Measurements from ENCODE around the gene ZNF107. TPM values are rescaled to one million over a fixed set of nuclear protein-coding genes. Genes with fewer than 3 reads are reported as not detected.

Gene ZNF107
- total and polyA plus RNA-seq, 2 of the 8 experiments (the other 6 are each of a cell fraction or from before 2014, with no cell fraction given) = 3.4 to 31.0 TPM

DNA sequence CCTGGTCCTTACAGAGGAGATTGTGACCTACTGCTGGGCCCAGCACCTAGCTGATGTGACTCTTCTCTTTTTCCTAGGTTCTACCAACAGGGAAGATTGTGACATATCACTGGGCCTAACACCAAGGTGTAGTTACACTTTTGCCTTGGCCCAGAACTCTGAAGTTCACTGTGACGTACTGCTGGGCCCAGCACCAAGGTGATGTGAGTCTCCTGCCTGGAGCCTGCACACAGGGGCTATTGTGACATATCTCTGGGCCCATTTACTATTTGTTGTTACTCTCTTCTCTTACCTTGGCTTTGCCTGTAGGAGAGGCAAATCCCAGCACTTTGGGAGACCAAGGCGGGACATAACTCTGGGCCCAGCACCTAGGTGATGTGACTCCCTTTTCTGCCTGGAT, 23.1 kb upstream of the ZNF107 start:
- no peak overlapping the region for H3K27ac ChIP-seq (ENCODE audit: low read depth, low read length)
- H2BK15ac ChIP-seq (ENCODE audit: low read length) = no peak overlapping the region
- H2BK20ac ChIP-seq (ENCODE audit: low read length) = no peak overlapping the region
- no peaks in the 10 kb centered on the region for H3K23me2 ChIP-seq (ENCODE audit: low read depth, low read length)
- H4K8ac ChIP-seq (ENCODE audit: extremely low read depth, insufficient read depth, low read length) = no peak overlapping the region
- H4K91ac ChIP-seq (replicated peaks; ENCODE audit: insufficient read length, low read length) = no peak overlapping the region
- H3K56ac ChIP-seq (replicated peaks; ENCODE audit: insufficient read length, low read depth, low read length) = no peak overlapping the region
- no peak overlapping the region for H3K14ac ChIP-seq (ENCODE audit: insufficient read length)
- no peaks in the 10 kb centered on the region; a peak in 2 of 8 replicates for H3K36me3 ChIP-seq (ENCODE audit: control insufficient read depth in 2 of 4, insufficient read depth in 4 of 4, low read length in 3 of 4)
- H4K5ac ChIP-seq (ENCODE audit: insufficient read length, low read depth, low read length) = no peak overlapping the region
- H3K9ac ChIP-seq (replicated peaks in 1 of 4; ENCODE audit: extremely low read depth in 1 of 4, low read depth in 3 of 4, low read length in 3 of 4) = no peak overlapping the region
- no peak overlapping the region for H3K23ac ChIP-seq (ENCODE audit: insufficient read length)
- 75% methylated on average over 2 of the region's 2 CpGs; no CpG with 5 or more reads in 1 of the 2 experiments for WGBS, 2 experiments (ENCODE audit: extremely low coverage in 1 of 2, insufficient coverage in 1 of 2, insufficient read length in 1 of 2, insufficient replicate concordance in 2 of 2, low coverage in 1 of 2, low lambda C conversion rate in 2 of 2, missing lambda C conversion rate in 1 of 2)
- POLR2A ChIA-PET (ENCODE audit: partially characterized antibody) = no interaction called here
- H2BK5ac ChIP-seq (ENCODE audit: low read depth, low read length) = no peak overlapping the region
- no peak overlapping the region for H3K4me3 ChIP-seq (ENCODE audit: extremely low read depth in 1 of 4, insufficient read depth in 2 of 4, low read depth in 3 of 4, low read length in 4 of 4)
- no peak overlapping the region for H2BK120ac ChIP-seq (replicated peaks; ENCODE audit: low read depth, low read length)
- H3K4me1 ChIP-seq (replicated peaks in 1 of 4; ENCODE audit: control insufficient read depth in 3 of 4, insufficient read depth in 4 of 4, low read length in 3 of 4) = no peaks in the 10 kb centered on the region
- H3K79me1 ChIP-seq (ENCODE audit: low read depth, low read length) = no peaks in the 10 kb centered on the region
- no peak overlapping the region for H3K4me2 ChIP-seq (ENCODE audit: insufficient read depth in 1 of 2, low read depth in 2 of 2, low read length in 2 of 2)
- no peaks in the 10 kb centered on the region for H4K20me1 ChIP-seq (replicated peaks in 1 of 2; ENCODE audit: control insufficient read depth in 1 of 2, insufficient read depth in 2 of 2, low read length in 2 of 2)
- DNase-seq (ENCODE audit: low read depth in 1 of 2, low spot score in 2 of 2) = no peak
- H2AFZ ChIP-seq (ENCODE audit: low read length) = no peak overlapping the region
- no peak overlapping the region for H3K18ac ChIP-seq (ENCODE audit: extremely low read depth, low read length)
- H3K79me2 ChIP-seq (ENCODE audit: control insufficient read depth in 1 of 2, insufficient read depth in 2 of 2, low read length in 2 of 2) = no peaks in the 10 kb centered on the region
- peaks cover 55 to 67% of the 10 kb centered on the region in 2 experiments for H3K9me3 ChIP-seq (ENCODE audit: insufficient read depth in 2 of 2, low read depth in 1 of 2, low read length in 1 of 2)
- TF ChIP-seq SIRT6 (IDR thresholded peaks at IDR 0.05; ENCODE audit: low read length) (no peak), KDM1A (IDR thresholded peaks at IDR 0.05; ENCODE audit: borderline replicate concordance, low read length) (no peak), SRF (IDR thresholded peaks at IDR 0.05; ENCODE audit: low read depth, low read length) (no peak), SUZ12 (IDR thresholded peaks at IDR 0.05; ENCODE audit: low read length) (no peak), RAD21 (IDR thresholded peaks at IDR 0.05 in 1 of 2, conservative IDR thresholded peaks at IDR 0.05 in 1 of 2; ENCODE audit: low read depth in 2 of 2, low read length in 2 of 2) (no peak), SP2 (IDR thresholded peaks at IDR 0.05; ENCODE audit: low read length) (no peak), BRCA1 (IDR thresholded peaks at IDR 0.05; ENCODE audit: low read depth, low read length) (no peak), SAP30 (IDR thresholded peaks at IDR 0.05; ENCODE audit: insufficient read depth, insufficient replicate concordance, low read length) (no peak), RXRA (IDR thresholded peaks at IDR 0.05; ENCODE audit: insufficient read depth, low read depth, low read length) (no peak)
- no peak overlapping the region for H2AK5ac ChIP-seq (ENCODE audit: low read depth, low read length)
- no peak overlapping the region for H2BK12ac ChIP-seq (ENCODE audit: low read depth, low read length)
- H3K4ac ChIP-seq (replicated peaks; ENCODE audit: insufficient read length, low read depth, low read length) = no peak overlapping the region
- CTCF ChIA-PET (ENCODE audit: partially characterized antibody) = no interaction called here
- no peak for FAIRE-seq
- H3K27me3 ChIP-seq (replicated peaks in 1 of 4; ENCODE audit: control insufficient read depth in 3 of 4, extremely low read depth in 1 of 4, insufficient read depth in 3 of 4, low read length in 3 of 4) = no peaks in the 10 kb centered on the region
